GM19452 (cell line): ENCODE results near the gene GNAT2.
"Not testable (repeated sequence)": the region's sequence is repeated elsewhere in the genome, so short reads cannot be mapped to it uniquely, and the experiment has no call there.

ENCODE experiments used
- ATAC-seq: cut with Tn5 transposase; IDR thresholded peaks from one replicate; pipeline ENCODE4 v1.9.1; 2021; ENCODE audit not compliant: unreplicated experiment

GNAT2 gene

DNA sequence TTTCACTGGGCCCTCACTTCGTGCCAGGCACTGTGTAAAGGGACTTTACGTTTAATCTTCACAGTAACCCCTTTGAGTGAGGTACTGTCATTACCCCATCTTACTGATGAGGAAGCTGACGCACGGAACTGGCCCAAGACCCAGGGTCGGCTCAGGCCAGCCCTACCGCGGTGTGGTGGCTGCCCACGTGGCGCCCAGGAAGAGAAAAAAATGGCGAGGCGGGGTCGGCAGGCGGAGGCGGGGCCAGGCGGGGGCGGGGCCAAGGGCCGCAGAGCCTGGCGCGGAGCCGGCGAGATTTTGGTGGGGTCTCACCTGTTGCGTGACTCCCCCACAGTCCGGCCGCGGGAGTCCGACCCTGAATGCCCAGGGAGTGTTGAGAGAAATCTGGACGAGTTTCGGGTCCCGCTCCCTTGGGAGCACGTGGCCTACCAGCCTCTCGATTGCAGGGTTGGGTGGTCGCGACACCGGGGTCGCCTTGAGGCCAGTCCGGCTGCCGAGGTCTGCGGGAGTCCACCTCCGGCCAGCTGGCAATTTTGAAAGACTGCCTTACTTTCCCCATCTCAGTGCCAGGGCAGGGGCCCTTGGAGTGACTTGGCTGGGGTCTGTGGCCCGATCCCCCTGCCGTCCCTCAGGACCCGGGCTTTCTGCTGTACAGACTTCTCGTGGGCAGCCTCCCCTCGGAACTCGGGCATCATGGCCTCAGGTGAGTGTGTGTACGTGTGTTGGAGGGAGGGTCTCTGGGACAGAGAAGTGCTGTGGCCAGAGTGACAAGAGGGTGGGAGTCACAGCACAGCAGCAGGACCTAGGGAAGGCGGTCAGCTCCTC, at the start of gene GNAT2, which contains the start of gene AMPD2:
GNAT2 (minus strand) TSS at position 41 of the 825 bp plus-strand sequence. CDS start 6,746 bp downstream, outside the sequence.
AMPD2 (plus strand) TSS at position 262 of the 825 bp plus-strand sequence. CDS start 1,339 bp downstream, outside the sequence.
- ATAC-seq: peak; percentile 50

DNA sequence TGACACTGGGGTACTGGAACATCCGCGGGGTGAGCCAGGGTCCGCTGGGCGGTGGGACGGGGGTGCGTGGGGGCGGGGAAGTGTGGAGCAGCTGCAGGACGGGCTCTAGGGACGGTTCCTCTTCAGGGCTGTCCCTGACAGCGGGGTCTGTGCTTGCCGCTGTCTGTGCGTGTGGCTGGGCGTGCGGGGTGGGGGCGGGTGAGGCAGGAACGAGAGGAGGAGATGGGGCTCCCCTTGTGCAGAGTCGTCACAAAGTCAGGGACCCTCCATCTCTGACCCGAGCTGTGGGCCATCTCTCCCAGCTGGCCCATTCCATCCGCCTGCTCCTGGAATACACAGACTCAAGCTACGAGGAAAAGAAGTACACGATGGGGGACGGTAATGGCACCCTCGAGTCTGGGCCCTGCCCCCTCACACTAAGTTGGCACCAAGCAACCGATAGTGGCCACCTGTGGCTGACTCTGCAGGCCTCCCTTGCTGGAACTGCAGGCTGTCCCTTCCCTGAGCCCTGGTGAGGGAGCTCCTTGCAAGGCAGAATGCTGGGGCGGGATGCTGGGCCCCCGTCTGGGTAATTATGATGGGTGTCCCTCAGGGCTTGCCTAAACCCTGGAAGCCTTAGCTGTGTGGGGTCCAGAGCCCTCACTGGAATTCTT, 48.8 kb upstream of the GNAT2 start:
- ATAC-seq: no peak

- ATAC-seq: peak; percentile 83
These were observed 48.2 kb upstream of the GNAT2 start, which contains the start of gene GSTM2 for GRCh38 chr1:109667452-109668122. TSS of gene GSTM2 (plus strand) at chr1:109668057. CDS start at chr1:109668116, 59 bp downstream.

GRCh38 chr1:109664671-109665070, 45.3 kb upstream of the GNAT2 start:
- ATAC-seq: no peak

- ATAC-seq: no peak
These were observed 42.0 kb upstream of the GNAT2 start for GRCh38 chr1:109661391-109661790.

GRCh38 chr1:109660691-109661026, 41.2 kb upstream of the GNAT2 start:
- not testable (repeated sequence) for ATAC-seq

DNA sequence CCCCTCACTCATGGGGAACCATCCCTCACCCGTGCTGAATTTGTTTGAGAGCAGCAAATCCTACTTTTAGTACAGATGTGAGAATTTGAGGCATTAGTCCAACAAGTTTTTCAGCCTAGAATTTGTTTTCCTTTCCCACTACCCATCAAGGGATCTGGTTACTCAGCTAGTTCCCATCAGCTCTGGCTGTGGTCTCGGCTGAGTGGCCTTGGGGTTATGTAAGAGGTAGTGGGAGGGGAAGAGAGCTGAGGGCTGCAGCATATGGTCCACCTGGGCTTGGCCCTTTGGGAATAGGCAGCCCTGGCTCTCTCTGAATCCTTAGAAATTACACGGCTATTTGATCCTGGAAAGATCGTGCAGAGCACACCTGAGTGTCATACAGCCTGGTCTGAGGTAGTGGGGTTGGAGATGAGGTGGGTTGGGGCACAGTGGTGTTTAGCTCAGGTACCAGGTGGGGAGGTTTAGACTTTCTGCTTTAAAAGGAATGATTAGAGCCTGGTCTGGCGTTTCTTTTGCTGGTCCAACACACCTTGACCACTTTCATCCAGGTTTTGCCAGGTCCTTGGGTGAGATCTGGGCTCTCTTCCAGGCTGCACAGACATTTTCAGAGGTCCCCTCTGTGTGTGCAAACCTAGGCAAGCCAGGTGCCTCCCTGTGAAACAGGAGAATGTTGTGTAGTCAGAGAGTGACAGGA, 40.7 kb upstream of the GNAT2 start:
- no peak for ATAC-seq

GRCh38 chr1:109659145-109659544, 39.7 kb upstream of the GNAT2 start:
- no peak for ATAC-seq

DNA sequence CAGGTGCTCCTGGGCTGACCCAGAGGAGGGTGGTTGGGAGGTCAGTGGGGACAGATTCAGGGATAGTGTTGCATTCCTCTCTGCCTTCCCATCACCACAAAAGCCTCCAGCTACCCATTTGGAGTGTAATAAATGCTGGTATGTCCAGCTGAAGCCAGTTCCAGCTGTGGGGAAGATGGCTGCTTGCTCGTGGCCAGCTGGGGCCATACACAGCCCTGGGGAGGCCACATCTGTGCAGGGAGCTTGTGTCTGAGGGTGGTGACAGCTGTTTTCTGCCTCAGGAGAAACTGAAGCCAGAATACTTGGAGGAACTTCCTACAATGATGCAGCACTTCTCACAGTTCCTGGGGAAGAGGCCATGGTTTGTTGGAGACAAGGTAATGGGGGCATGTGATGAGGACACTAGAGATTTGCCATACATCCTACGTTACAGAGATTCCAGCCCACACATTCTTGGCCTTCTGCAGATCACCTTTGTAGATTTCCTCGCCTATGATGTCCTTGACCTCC, 39.2 kb upstream of the GNAT2 start:
- ATAC-seq: no peak

GRCh38 chr1:109657970-109658369, 38.6 kb upstream of the GNAT2 start:
- ATAC-seq: no peak

DNA sequence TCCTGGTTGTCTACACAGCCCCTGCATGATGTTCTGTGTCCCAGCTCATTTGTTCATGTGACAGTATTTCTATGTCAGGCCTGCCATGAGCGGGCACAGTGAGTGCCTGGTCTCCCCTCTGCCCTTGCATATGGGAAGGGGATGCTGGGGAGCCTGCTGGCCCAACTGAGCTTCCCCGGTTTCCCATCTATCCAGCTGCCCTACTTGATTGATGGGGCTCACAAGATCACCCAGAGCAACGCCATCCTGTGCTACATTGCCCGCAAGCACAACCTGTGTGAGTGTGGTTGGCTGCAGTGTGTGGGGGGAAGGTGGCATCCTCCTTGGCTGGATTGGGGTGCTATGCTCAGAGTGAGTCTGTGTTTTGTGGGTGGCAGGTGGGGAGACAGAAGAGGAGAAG, 38.0 kb upstream of the GNAT2 start:
- no peak for ATAC-seq

DNA sequence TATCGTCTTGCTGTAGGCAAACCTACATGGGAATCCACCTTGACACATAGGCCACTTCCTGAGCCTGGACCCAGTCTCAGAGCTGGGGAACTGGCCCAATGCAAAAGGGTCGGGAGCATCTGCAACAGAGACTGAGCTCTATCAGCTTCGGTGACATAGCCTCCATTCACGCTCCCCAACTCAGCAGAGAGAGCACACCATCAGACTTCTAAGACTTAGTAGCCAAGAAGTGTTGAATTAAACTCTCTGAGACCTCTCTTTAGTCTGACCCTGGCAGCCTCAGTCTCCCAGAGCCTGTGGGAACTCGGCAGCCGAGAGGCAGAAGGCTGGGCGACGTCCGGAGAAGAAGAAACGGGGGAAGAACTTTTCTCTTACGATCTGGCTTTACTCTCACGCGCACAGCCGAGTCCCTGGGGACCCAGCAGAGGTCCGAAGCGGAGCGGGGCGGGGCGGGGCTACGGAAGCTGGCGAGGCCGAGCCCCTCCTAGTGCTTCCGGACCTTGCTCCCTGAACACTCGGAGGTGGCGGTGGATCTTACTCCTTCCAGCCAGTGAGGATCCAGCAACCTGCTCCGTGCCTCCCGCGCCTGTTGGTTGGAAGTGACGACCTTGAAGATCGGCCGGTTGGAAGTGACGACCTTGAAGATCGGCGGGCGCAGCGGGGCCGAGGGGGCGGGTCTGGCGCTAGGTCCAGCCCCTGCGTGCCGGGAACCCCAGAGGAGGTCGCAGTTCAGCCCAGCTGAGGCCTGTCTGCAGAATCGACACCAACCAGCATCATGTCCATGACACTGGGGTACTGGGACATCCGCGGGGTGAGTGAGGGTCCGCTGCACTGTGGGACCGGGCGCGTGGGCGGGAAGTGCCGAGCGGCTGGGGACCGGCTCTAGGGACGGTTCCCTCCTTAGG, 36.5 kb upstream of the GNAT2 start, which contains the start of gene GSTM4:
GSTM4 (plus strand) TSS at position 485 of the 905 bp plus-strand sequence; CDS start at position 776, 291 bp downstream.
- peak; percentile 90 for ATAC-seq

- no peak for ATAC-seq
These were observed 35.1 kb upstream of the GNAT2 start for GRCh38 chr1:109654519-109654918.

GRCh38 chr1:109653306-109653705, 33.9 kb upstream of the GNAT2 start:
- no peak for ATAC-seq

GRCh38 chr1:109652402-109652801, 33.0 kb upstream of the GNAT2 start:
- no peak for ATAC-seq

- no peak for ATAC-seq
These were observed 31.2 kb upstream of the GNAT2 start for GRCh38 chr1:109650609-109651008.

DNA sequence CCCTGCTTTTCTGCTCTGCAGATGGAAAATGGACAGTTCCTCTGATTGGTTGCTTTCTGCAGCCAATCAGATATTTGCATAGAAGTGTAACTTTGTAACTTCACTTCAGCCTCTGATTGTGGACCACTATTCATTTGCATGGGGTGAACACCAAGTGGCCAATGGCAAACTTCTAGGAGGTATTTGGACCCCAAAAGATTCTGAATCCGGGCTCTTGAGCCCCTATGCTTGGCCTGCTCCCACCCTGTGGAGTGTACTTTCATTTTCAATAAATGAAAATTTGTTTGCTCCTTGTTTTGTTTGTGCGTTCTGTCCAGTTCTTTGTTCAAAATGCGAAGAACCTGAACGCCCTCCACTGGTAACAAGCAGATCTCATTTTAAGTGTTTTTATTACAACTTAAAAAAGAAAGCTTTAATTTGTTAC, 30.1 kb upstream of the GNAT2 start:
- no peak for ATAC-seq

GRCh38 chr1:109644670-109645069, 25.3 kb upstream of the GNAT2 start:
- ATAC-seq: no peak

- peak; percentile 81 for ATAC-seq
These were observed 24.2 kb upstream of the GNAT2 start for GRCh38 chr1:109643385-109644230.
